H9 (cell line): ENCODE measurements around the gene CLIC1. TPM values are rescaled to one million over a fixed set of nuclear protein-coding genes. Genes with fewer than 3 reads are reported as not detected.

Source experiments
- DNase-seq: peaks from one replicate; pipeline ENCODE4 v3.0.0-alpha.2; 2017
- H2AFZ ChIP-seq: one replicate; pipeline ENCODE4 v1.6.1; 2013; ENCODE audit warnings: mild to moderate bottlenecking, low read length, control low read depth, moderate library complexity
- H2AK5ac ChIP-seq: 2 replicates; pipeline ENCODE4 v1.6.1; 2013; ENCODE audit warnings: low read length, control low read depth, mixed read lengths; ENCODE audit not compliant: insufficient read length
- H2BK120ac ChIP-seq: one replicate; pipeline ENCODE4 v1.6.1; 2013; ENCODE audit warnings: low read depth, mild to moderate bottlenecking, low read length, control low read depth, inconsistent platforms; ENCODE audit not compliant: poor library complexity, severe bottlenecking
- H2BK12ac ChIP-seq: 2 replicates; pipeline ENCODE4 v1.6.1; 2013; ENCODE audit warnings: low read length, control low read depth, mixed read lengths, low read depth; ENCODE audit not compliant: insufficient read length
- H2BK15ac ChIP-seq: 2 replicates; pipeline ENCODE4 v1.6.1; 2013; ENCODE audit warnings: low read depth, low read length, control low read depth
- H2BK20ac ChIP-seq: one replicate; pipeline ENCODE4 v1.6.1; 2013; ENCODE audit warnings: low read depth, mild to moderate bottlenecking, low read length, control low read depth, inconsistent platforms; ENCODE audit not compliant: poor library complexity, severe bottlenecking
- H2BK5ac ChIP-seq: 2 replicates; pipeline ENCODE4 v1.6.1; 2013; ENCODE audit warnings: low read length, control low read depth, mixed read lengths; ENCODE audit not compliant: insufficient read length
- H3K14ac ChIP-seq: 2 replicates; pipeline ENCODE4 v1.6.1; 2013; ENCODE audit warnings: low read length, control low read depth; ENCODE audit not compliant: insufficient read depth
- H3K18ac ChIP-seq: 2 replicates; pipeline ENCODE4 v1.6.1; 2013; ENCODE audit warnings: low read depth, mild to moderate bottlenecking, mixed read lengths, low read length, control low read depth; ENCODE audit not compliant: insufficient read length
- H3K23ac ChIP-seq: 2 replicates; pipeline ENCODE4 v1.6.1; 2013; ENCODE audit warnings: low read length, control low read depth, mixed read lengths, low read depth; ENCODE audit not compliant: insufficient read length
- H3K23me2 ChIP-seq: 2 replicates; pipeline ENCODE4 v1.6.1; 2013; ENCODE audit warnings: low read depth, mild to moderate bottlenecking, mixed read lengths, low read length, control low read depth; ENCODE audit not compliant: insufficient read length, poor library complexity, severe bottlenecking
- H3K27ac ChIP-seq: 2 replicates; pipeline ENCODE4 v1.5.1; 2013; ENCODE audit warnings: low read length, control low read depth, mixed read lengths, low read depth; ENCODE audit not compliant: insufficient read length
- H3K27me3 ChIP-seq: 2 replicates; pipeline ENCODE4 v1.6.1; 2013; ENCODE audit warnings: low read length, control low read depth, inconsistent platforms; ENCODE audit not compliant: insufficient read depth
- H3K4ac ChIP-seq: 2 replicates; pipeline ENCODE4 v1.6.1; 2013; ENCODE audit warnings: low read depth, mild to moderate bottlenecking, control low read depth, inconsistent platforms, low read length, moderate library complexity
- H3K4me1 ChIP-seq: 2 replicates; pipeline ENCODE4 v1.6.1; 2013; ENCODE audit warnings: low read length, control low read depth, inconsistent platforms; ENCODE audit not compliant: insufficient read depth
- H3K4me2 ChIP-seq: 2 replicates; pipeline ENCODE4 v1.6.1; 2013; ENCODE audit warnings: low read length, control low read depth, mixed read lengths; ENCODE audit not compliant: insufficient read length, insufficient read depth
- H3K56ac ChIP-seq: 2 replicates; pipeline ENCODE4 v1.6.1; 2013; ENCODE audit warnings: low read depth, mild to moderate bottlenecking, mixed read lengths, low read length, control low read depth; ENCODE audit not compliant: insufficient read length
- H3K79me1 ChIP-seq: 2 replicates; pipeline ENCODE4 v1.6.1; 2013; ENCODE audit warnings: low read depth, mild to moderate bottlenecking, moderate library complexity, low read length, control low read depth, inconsistent platforms; ENCODE audit not compliant: insufficient read depth, poor library complexity, severe bottlenecking
- H3K79me2 ChIP-seq: 2 replicates; pipeline ENCODE4 v1.6.1; 2013; ENCODE audit warnings: low read length, control low read depth, inconsistent platforms; ENCODE audit not compliant: insufficient read depth
- H3K9ac ChIP-seq: 2 replicates; pipeline ENCODE4 v1.6.1; 2013; ENCODE audit warnings: low read length, control low read depth, mixed read lengths; ENCODE audit not compliant: insufficient read length; ENCODE audit errors: extremely low read depth
- H3K9me3 ChIP-seq: one replicate; pipeline ENCODE4 v1.6.1; 2013; ENCODE audit warnings: low read depth, low read length, inconsistent platforms; ENCODE audit not compliant: control insufficient read depth
- H3T11ph ChIP-seq: one replicate; pipeline ENCODE4 v1.6.1; 2013; ENCODE audit warnings: mild to moderate bottlenecking, low read length, control low read depth, inconsistent platforms
- H4K20me1 ChIP-seq: one replicate; pipeline ENCODE4 v1.6.1; 2013; ENCODE audit not compliant: control insufficient read depth, insufficient read length, insufficient read depth
- H4K5ac ChIP-seq: 2 replicates; pipeline ENCODE4 v1.6.1; 2013; ENCODE audit warnings: low read depth, mild to moderate bottlenecking, mixed read lengths, low read length, control low read depth; ENCODE audit not compliant: insufficient read length
- H4K8ac ChIP-seq: replicated peaks from 2 replicates; pipeline ENCODE4 v1.6.1; 2013; ENCODE audit warnings: low read length, control low read depth, mixed read lengths, low read depth; ENCODE audit not compliant: insufficient read length
- H4K91ac ChIP-seq: 2 replicates; pipeline ENCODE4 v1.6.1; 2013; ENCODE audit warnings: low read depth, mild to moderate bottlenecking, moderate library complexity, mixed read lengths, low read length, control low read depth; ENCODE audit not compliant: insufficient read length
- H3K27ac Mint-ChIP-seq, 3 experiments: 2 replicates in 2 of 3; 3 replicates in 1 of 3; pipeline ENCODE4 v1.8.0; 2020 to 2021; ENCODE audit warnings: mixed read lengths in 3 of 3, mild to moderate bottlenecking in 1 of 3, moderate library complexity in 1 of 3
- H3K27me3 Mint-ChIP-seq: 2 replicates; pipeline ENCODE4 v1.8.0; 2021; ENCODE audit warnings: low read depth, mild to moderate bottlenecking, moderate library complexity, mixed read lengths
- H3K36me3 Mint-ChIP-seq, 3 experiments: 2 replicates in 2 of 3; 3 replicates in 1 of 3; pipeline ENCODE4 v1.8.0; 2020 to 2021; ENCODE audit warnings: low read depth in 3 of 3, mixed read lengths in 3 of 3; ENCODE audit not compliant: insufficient read depth in 1 of 3
- H3K4me1 Mint-ChIP-seq, 2 experiments: 2 replicates each; pipeline ENCODE4 v1.8.0; 2020; ENCODE audit warnings: mixed read lengths in 2 of 2
- H3K4me3 Mint-ChIP-seq, 2 experiments: 2 replicates in 1 of 2; 3 replicates in 1 of 2; pipeline ENCODE4 v1.8.0; 2020 to 2021; ENCODE audit warnings: mild to moderate bottlenecking in 2 of 2, mixed read lengths in 2 of 2, moderate library complexity in 1 of 2
- H3K9me3 Mint-ChIP-seq, 2 experiments: 2 replicates in 1 of 2; 3 replicates in 1 of 2; pipeline ENCODE4 v1.8.0; 2020; ENCODE audit warnings: mild to moderate bottlenecking in 2 of 2, mixed read lengths in 2 of 2, moderate library complexity in 1 of 2
- CTCF ChIP-seq: fragments of 200-600 bp; sonication (generic); conservative IDR thresholded peaks from 3 replicates; pipeline ENCODE4 v1.8.0; 2021; ENCODE audit warnings: antibody characterized with exemption, mild to moderate bottlenecking
- WGBS: extraction: QIAGEN DNeasy Blood & Tissue Kit; methylation state at CpG from one replicate; pipeline ENCODE4 v1.1.7; 2013; ENCODE audit warnings: missing lambda C conversion rate, low lambda C conversion rate, mixed read lengths; ENCODE audit not compliant: insufficient read length; ENCODE audit errors: extremely low coverage; 5-methylcytosine and 5-hydroxymethylcytosine counted together
- total RNA-seq: library from RNA; stranded (reverse); gene quantifications from 2 replicates; pipeline ENCODE4 v1.2.1, GENCODE V29; 2021

CLIC1 gene
- total RNA-seq, 1 experiment from 2014 or later, result 265 TPM

DNA sequence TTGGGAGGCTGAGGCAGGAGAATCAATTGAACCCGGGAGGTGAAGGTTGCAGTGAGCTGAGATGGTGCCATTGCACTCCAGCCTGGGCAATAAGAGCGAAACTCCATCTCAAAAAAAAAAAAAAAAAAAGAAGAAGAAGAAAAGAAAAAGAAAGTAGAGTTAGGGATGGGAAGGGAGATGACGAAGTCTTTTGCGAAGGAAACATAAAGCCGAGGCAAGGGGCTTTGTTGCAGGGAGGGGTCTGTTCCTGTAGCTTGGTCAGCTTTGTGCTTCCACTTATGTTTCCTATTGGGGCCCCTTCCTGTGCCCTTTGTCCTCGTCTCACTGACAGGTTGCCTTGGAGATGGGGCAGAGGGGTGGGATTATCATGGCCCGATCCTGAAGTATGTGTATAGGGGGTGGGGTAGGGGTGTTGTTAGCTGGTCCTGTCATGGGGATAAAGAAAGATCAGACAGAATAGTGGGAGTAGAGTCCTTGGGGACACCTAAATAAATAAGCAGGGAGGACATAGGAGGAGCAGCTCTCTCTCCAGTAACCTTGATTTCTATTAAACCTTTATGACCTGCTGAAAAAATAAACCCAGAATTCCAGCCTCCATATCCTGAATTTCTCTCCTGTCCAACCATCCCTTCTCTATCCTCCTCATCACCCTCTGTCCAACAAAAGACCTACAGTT is 1.1 kb upstream of the CLIC1 start:
- TF ChIP-seq CTCF, result no peak
- H2AK5ac ChIP-seq, result no peak overlapping the region
- 100% methylated on average over 2 of the region's 7 CpGs for WGBS
- peaks cover 44 to 54% of the 10 kb centered on the region in 2 experiments for H3K4me1 Mint-ChIP-seq
- H3K9ac ChIP-seq, result no peak overlapping the region
- H4K20me1 ChIP-seq, result no peaks in the 10 kb centered on the region
- peaks cover 16% of the 10 kb centered on the region for H3K4me1 ChIP-seq
- no peak overlapping the region for H3K27ac ChIP-seq
- no peaks in the 10 kb centered on the region for H3K27me3 Mint-ChIP-seq
- no peak overlapping the region for H3K4ac ChIP-seq
- H3T11ph ChIP-seq, result no peak overlapping the region
- DNase-seq, result peak; percentile 58
- peaks cover 31 to 35% (median 32%) of the 10 kb centered on the region in 3 experiments for H3K36me3 Mint-ChIP-seq
- H3K23me2 ChIP-seq, result peaks cover 32% of the 10 kb centered on the region
- no peak overlapping the region for H2BK12ac ChIP-seq
- H3K79me2 ChIP-seq, result peaks cover 6% of the 10 kb centered on the region; the same call in 1 of the 2 replicates
- H3K79me1 ChIP-seq, result no peaks in the 10 kb centered on the region
- no peaks in the 10 kb centered on the region for H3K9me3 Mint-ChIP-seq
- no peaks in the 10 kb centered on the region for H3K27me3 ChIP-seq
- peak overlapping the region; percentile 91 to 98 for H3K4me3 Mint-ChIP-seq
- no peak overlapping the region for H3K56ac ChIP-seq
- H4K91ac ChIP-seq, result no peak overlapping the region
- peak overlapping the region; percentile 2 to 88 (median 68); a peak in 5 of 7 replicates for H3K27ac Mint-ChIP-seq
- H4K5ac ChIP-seq, result no peak overlapping the region
- no peak overlapping the region for H3K23ac ChIP-seq
- no peak overlapping the region for H4K8ac ChIP-seq
- no peak overlapping the region for H2AFZ ChIP-seq
- no peak overlapping the region for H3K18ac ChIP-seq
- H2BK120ac ChIP-seq, result no peak overlapping the region
- H3K14ac ChIP-seq, result no peak overlapping the region
- H2BK15ac ChIP-seq, result no peak overlapping the region
- no peaks in the 10 kb centered on the region for H3K9me3 ChIP-seq
- no peak overlapping the region for H2BK20ac ChIP-seq
- peak overlapping the region; percentile 5 for H3K4me2 ChIP-seq
- H2BK5ac ChIP-seq, result no peak overlapping the region
